Right atrium auricular region (tissue), 2 donors: Measurements from ENCODE around the gene ZNF548. TPM values are rescaled to one million over a fixed set of nuclear protein-coding genes. Genes with fewer than 3 reads are reported as not detected.

ENCODE experiments used
- DNase-seq: peaks from one replicate; pipeline ENCODE4 v3.0.0-alpha.2; 2019; ENCODE audit warnings: low spot score
- H3K27ac ChIP-seq, 2 donors: fragments of 200-600 bp; sonication (generic); 1 replicate in 1 of 2; 2 replicates in 1 of 2; pipeline ENCODE4 v1.5.1; 2016 to 2019
- H3K27me3 ChIP-seq, 2 donors: fragments of 200-600 bp; sonication (generic); one replicate each; pipeline versions ENCODE4 v1.5.1 to v1.6.0; 2017 to 2019
- H3K36me3 ChIP-seq: fragments of 200-600 bp; sonication (generic); one replicate; pipeline ENCODE4 v1.5.1; 2016
- H3K4me1 ChIP-seq, 2 donors: fragments of 200-600 bp; sonication (generic); one replicate each; pipeline versions ENCODE4 v1.5.1 to v1.6.0; 2017 to 2019
- H3K4me3 ChIP-seq, 2 donors: fragments of 200-600 bp; sonication (generic); 1 replicate in 1 of 2; 2 replicates in 1 of 2; pipeline ENCODE4 v1.5.1; 2017 to 2019; ENCODE audit warnings: mild to moderate bottlenecking in 1 of 2, moderate library complexity in 1 of 2
- H3K9me3 ChIP-seq, 2 donors: fragments of 200-600 bp; sonication (generic); one replicate each; pipeline ENCODE4 v1.5.1; 2019
- total RNA-seq, 2 donors: library from RNA; depleted of rRNA; stranded (reverse); fragments of >200 nt; gene quantifications; one replicate each; pipeline ENCODE4 v1.1.0, GENCODE V29; 2016
- TF ChIP-seq, protein P1 (sequence below), 2 donors: fragments of 200-600 bp; sonication (generic); IDR thresholded peaks; one replicate each; pipeline ENCODE4 v1.5.1; 2019; ENCODE audit warnings: antibody characterized with exemption in 2 of 2

Gene ZNF548
- total RNA-seq, 2 donors from 2014 or later = 11.1 to 18.3 TPM

DNA sequence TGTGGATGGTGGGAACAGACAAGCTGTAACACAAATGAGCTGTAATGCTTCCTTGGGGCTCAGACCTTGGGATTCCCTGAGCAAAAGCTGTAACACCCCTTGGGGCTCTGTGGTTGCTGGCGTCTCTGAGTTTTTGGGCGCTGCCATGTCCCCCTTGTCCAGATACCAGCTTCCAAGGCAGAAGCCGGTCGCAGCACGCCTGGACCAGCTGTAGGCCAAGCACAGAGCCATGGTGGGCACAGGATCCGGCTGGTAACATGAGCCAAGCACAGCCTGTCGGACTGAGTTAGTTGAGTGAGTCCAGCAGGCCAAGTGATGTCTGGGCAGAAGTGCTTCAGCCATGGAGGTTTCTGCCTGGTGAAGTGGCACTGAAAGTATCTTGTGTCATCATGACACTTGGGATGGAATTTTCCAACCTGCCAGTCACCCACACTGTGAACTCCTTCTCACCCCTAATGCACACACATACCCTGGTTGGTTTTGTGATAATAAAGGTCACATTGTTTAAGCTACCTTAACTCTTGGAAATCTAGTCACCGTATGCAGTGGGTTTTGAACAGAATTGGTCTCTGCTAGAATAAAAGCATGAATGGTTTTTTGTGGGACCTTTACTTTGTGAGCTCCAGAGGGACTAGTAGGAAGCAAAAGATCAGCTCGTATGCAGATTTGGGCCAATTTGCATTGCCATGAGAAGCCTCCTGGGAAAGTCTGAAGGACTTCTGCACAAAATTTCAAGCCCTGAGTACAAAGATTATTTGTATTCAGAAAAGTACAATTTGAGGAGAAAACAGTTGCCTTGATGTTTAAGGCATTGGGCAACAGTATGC is 14.3 kb downstream of the ZNF548 start:
- DNase-seq = no peak
- Histone ChIP-seq H3K9me3 (peaks cover 0 to 10% of the 10 kb centered on the region in 2 donors), H3K4me3 (no peak overlapping the region), H3K27ac (no peak overlapping the region), H3K36me3 (peaks cover 13% of the 10 kb centered on the region), H3K27me3 (no peaks in the 10 kb centered on the region), H3K4me1 (no peaks in the 10 kb centered on the region)
- TF ChIP-seq, protein P1, sequence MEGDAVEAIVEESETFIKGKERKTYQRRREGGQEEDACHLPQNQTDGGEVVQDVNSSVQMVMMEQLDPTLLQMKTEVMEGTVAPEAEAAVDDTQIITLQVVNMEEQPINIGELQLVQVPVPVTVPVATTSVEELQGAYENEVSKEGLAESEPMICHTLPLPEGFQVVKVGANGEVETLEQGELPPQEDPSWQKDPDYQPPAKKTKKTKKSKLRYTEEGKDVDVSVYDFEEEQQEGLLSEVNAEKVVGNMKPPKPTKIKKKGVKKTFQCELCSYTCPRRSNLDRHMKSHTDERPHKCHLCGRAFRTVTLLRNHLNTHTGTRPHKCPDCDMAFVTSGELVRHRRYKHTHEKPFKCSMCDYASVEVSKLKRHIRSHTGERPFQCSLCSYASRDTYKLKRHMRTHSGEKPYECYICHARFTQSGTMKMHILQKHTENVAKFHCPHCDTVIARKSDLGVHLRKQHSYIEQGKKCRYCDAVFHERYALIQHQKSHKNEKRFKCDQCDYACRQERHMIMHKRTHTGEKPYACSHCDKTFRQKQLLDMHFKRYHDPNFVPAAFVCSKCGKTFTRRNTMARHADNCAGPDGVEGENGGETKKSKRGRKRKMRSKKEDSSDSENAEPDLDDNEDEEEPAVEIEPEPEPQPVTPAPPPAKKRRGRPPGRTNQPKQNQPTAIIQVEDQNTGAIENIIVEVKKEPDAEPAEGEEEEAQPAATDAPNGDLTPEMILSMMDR (IDR thresholded peaks at IDR 0.05) = no peak

DNA sequence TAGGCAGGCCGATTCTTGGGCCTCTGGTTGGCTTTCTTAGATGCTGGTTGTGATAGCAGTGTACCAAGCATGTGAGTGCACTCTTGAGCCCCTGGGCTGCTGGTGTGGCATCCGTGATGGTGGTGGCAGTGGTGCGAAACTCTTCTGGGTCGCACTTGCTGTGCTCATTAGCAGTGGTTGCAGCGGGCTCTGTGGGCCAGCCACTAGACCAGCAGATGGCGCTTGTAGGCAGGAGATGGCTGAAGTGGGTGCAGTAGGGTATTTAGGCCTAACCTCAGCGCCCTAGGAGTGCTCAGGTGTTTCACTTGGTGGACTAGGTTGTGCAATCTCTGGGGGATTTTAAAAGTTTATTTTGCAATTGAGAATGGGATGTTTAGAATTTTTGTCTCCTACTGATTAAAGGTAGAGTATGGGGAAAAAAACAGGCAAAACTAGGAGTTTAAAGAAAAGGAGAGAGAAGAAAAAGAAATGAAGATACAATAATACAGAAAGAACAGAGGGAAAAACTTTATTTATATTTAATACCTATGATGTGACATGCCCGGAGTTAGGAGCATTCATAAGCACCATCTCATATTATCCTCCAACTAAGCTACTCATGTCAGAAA is 17.0 kb downstream of the ZNF548 start:
- DNase-seq = no peak

DNA sequence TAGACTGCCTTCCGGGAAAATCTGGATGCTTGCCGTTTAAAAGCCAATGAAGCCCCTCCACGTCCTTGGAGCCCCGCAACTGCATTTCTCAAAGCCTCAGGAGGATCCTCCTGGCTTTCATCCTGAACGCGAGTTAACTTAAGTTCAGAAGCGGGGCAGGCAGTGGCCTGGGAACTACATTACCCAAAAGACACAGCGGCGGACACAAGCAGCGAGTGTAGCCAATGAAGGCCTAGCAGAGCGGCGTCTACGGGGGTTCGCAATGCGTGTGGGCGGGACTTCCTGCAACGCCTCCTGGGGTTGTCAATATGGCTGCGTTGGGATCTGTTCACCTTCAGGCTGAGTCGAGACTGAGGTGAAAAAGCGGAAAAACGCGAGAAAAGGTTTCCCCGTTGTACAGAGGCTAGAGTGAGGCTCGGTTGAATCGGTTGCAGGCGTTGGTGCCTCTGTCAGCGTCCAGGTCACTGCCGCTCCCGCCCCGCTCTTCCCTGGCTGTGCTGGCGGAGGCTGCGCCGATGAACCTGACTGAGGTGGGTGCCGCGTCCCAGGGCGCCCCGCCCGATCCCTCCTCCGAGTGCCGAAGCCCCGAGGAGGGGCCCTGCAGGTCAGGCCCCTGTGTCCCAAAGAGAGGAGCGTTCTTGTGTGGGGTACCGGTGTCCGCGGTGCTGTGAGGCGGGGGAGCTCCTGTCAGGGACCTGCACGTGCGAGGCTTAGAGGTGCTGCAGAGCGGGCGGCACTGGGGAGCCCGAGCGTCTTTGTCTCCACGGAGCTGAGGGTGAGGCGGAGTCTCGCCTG is 21.4 kb downstream of the ZNF548 start, which contains the start of gene ZNF17:
Gene ZNF17, plus strand, starts transcription at position 285 of the 795 bp plus-strand sequence. CDS start 2,455 bp downstream, outside the sequence.
- H3K27ac ChIP-seq = peak within 1 kb of the TSS; percentile 8 to 83
- no peaks in the 10 kb centered on the region for H3K27me3 ChIP-seq
- H3K4me3 ChIP-seq = peak within 1 kb of the TSS; percentile 61 to 91
- H3K4me1 ChIP-seq = peaks cover 0 to 23% of the 10 kb centered on the region in 2 donors
- H3K36me3 ChIP-seq = peaks cover 19% of the 10 kb centered on the region
- no peaks in the 10 kb centered on the region for H3K9me3 ChIP-seq
- peak; percentile 94 for DNase-seq
- TF ChIP-seq, protein P1 (IDR thresholded peaks at IDR 0.05) = no peak

More for the DNA sequence above, 17.0 kb downstream of the ZNF548 start:
- Histone ChIP-seq H3K4me1 (peaks cover 0 to 10% of the 10 kb centered on the region in 2 donors), H3K27ac (no peak overlapping the region), H3K36me3 (no peaks in the 10 kb centered on the region), H3K9me3 (no peaks in the 10 kb centered on the region), H3K27me3 (no peaks in the 10 kb centered on the region), H3K4me3 (no peak overlapping the region)
- TF ChIP-seq, protein P1 (IDR thresholded peaks at IDR 0.05) = peak; percentile 49 to 80

DNA sequence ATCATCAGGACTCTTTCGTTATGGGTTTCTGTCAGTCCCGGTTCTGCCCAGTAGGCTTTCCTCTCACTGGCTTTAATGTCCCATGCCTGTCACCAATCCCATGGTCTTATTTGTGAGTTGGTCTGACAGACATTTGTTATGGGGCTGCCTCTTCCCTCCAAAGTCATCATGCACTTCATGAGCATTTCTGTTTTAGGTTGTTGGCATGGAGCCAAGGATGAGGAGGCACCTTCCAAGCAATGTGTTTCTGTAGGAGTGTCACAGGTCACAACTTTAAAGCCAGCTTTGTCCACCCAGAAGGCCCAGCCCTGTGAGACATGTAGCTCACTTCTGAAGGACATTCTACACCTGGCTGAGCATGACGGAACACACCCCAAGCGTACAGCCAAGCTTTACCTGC is 29.8 kb downstream of the ZNF548 start:
- TF ChIP-seq, protein P1 (IDR thresholded peaks at IDR 0.05) = no peak
- Histone ChIP-seq H3K4me3 (no peak overlapping the region), H3K9me3 (peaks cover 0 to 37% of the 10 kb centered on the region in 2 donors), H3K4me1 (no peaks in the 10 kb centered on the region), H3K27me3 (no peaks in the 10 kb centered on the region), H3K27ac (no peak overlapping the region), H3K36me3 (peaks cover 52% of the 10 kb centered on the region)
- no peak for DNase-seq

DNA sequence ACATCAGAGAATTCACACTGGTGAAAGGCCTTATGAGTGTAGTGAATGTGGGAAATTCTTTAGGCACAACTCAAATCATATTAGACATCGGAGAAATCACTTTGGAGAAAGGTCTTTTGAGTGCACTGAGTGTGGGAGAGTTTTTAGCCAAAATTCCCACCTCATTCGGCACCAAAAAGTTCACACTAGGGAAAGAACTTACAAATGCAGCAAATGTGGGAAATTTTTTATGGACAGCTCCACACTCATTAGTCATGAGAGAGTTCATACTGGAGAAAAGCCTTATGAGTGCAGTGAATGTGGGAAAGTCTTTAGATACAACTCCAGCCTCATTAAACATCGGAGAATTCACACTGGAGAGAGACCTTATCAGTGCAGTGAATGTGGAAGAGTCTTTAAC is 31.4 kb downstream of the ZNF548 start:
- no peak overlapping the region for H3K27ac ChIP-seq
- TF ChIP-seq, protein P1 (IDR thresholded peaks at IDR 0.05) = no peak
- peaks cover 43% of the 10 kb centered on the region for H3K36me3 ChIP-seq
- H3K4me3 ChIP-seq = no peak overlapping the region
- no peak for DNase-seq
- no peaks in the 10 kb centered on the region for H3K27me3 ChIP-seq
- peaks cover 0 to 37% of the 10 kb centered on the region in 2 donors for H3K9me3 ChIP-seq
- H3K4me1 ChIP-seq = no peaks in the 10 kb centered on the region
